Neuronal stem cell (in vitro differentiated cells): ENCODE data around the gene TNFRSF13B.
"Not testable (repeated sequence)": the region's sequence is repeated elsewhere in the genome, so short reads cannot be mapped to it uniquely, and the experiment has no call there.

ENCODE experiments used
- DNase-seq: peaks from one replicate; pipeline ENCODE4 v3.0.0-alpha.2; 2013; ENCODE audit warnings: low spot score
- H2AFZ ChIP-seq: one replicate; pipeline ENCODE4 v1.6.1; 2013; ENCODE audit warnings: mild to moderate bottlenecking, low read length, inconsistent platforms
- H2AK5ac ChIP-seq: 2 replicates; pipeline ENCODE4 v1.6.1; 2013; ENCODE audit warnings: low read depth, mild to moderate bottlenecking, inconsistent platforms, low read length, moderate library complexity, mixed read lengths
- H2BK120ac ChIP-seq: 2 replicates; pipeline ENCODE4 v1.6.1; 2013; ENCODE audit warnings: low read depth, mild to moderate bottlenecking, inconsistent platforms, low read length, moderate library complexity, mixed read lengths
- H2BK12ac ChIP-seq: one replicate; pipeline ENCODE4 v1.6.1; 2013; ENCODE audit warnings: low read length, inconsistent platforms
- H2BK15ac ChIP-seq: 2 replicates; pipeline ENCODE4 v1.6.1; 2013; ENCODE audit warnings: mild to moderate bottlenecking, low read length, inconsistent platforms, mixed read lengths
- H2BK5ac ChIP-seq: one replicate; pipeline ENCODE4 v1.6.1; 2013; ENCODE audit warnings: inconsistent platforms, mild to moderate bottlenecking, low read length, moderate library complexity
- H3K14ac ChIP-seq: one replicate; pipeline ENCODE4 v1.6.1; 2013; ENCODE audit warnings: low read length, inconsistent platforms
- H3K18ac ChIP-seq: 2 replicates; pipeline ENCODE4 v1.6.1; 2013; ENCODE audit warnings: low read length, inconsistent platforms
- H3K23ac ChIP-seq: 2 replicates; pipeline ENCODE4 v1.6.1; 2013; ENCODE audit warnings: low read depth, mild to moderate bottlenecking, mixed read lengths, low read length, inconsistent platforms; ENCODE audit not compliant: poor library complexity
- H3K27ac ChIP-seq: replicated peaks from 3 replicates; pipeline ENCODE4 v1.5.1; 2013; ENCODE audit warnings: low read length, inconsistent platforms
- H3K27me3 ChIP-seq, 3 experiments: 2 replicates each; pipeline ENCODE4 v1.6.1; 2013; ENCODE audit warnings: low read length in 3 of 3, mild to moderate bottlenecking in 2 of 3, inconsistent platforms in 1 of 3, low read depth in 1 of 3, mixed read lengths in 1 of 3, moderate library complexity in 1 of 3; ENCODE audit not compliant: control insufficient read depth in 3 of 3, insufficient read depth in 3 of 3
- H3K36me3 ChIP-seq, 2 donors: replicated peaks in 1 of 2; 2 replicates each; pipeline ENCODE4 v1.6.1; 2013; ENCODE audit warnings: low read length in 2 of 2; ENCODE audit not compliant: control insufficient read depth in 2 of 2, insufficient read depth in 2 of 2
- H3K4ac ChIP-seq: 2 replicates; pipeline ENCODE4 v1.6.1; 2013; ENCODE audit warnings: inconsistent platforms, mild to moderate bottlenecking, low read length, moderate library complexity
- H3K4me1 ChIP-seq, 2 donors: 1 replicate in 1 of 2; 2 replicates in 1 of 2; pipeline ENCODE4 v1.6.1; 2013; ENCODE audit warnings: low read length in 2 of 2, low read depth in 1 of 2; ENCODE audit not compliant: control insufficient read depth in 2 of 2, insufficient read depth in 1 of 2
- H3K4me2 ChIP-seq: one replicate; pipeline ENCODE4 v1.6.1; 2013; ENCODE audit warnings: mild to moderate bottlenecking, low read length, inconsistent platforms; ENCODE audit not compliant: insufficient read depth, poor library complexity, severe bottlenecking
- H3K4me3 ChIP-seq, 2 donors: 2 replicates each; pipeline ENCODE4 v1.5.1; 2013; ENCODE audit warnings: low read length in 2 of 2, mild to moderate bottlenecking in 2 of 2, inconsistent platforms in 1 of 2, moderate library complexity in 1 of 2
- H3K79me1 ChIP-seq: one replicate; pipeline ENCODE4 v1.6.1; 2013; ENCODE audit warnings: low read depth, mild to moderate bottlenecking, inconsistent platforms, low read length, moderate library complexity
- H3K9ac ChIP-seq: one replicate; pipeline ENCODE4 v1.6.1; 2013; ENCODE audit warnings: mild to moderate bottlenecking, low read depth, low read length, inconsistent platforms; ENCODE audit not compliant: poor library complexity
- H3K9me3 ChIP-seq, 2 donors: replicated peaks in 1 of 2; 2 replicates each; pipeline versions ENCODE3 to v1.6.1; 2013; ENCODE audit warnings: low read length in 2 of 2, mild to moderate bottlenecking in 2 of 2, inconsistent platforms in 1 of 2, low read depth in 1 of 2, mixed read lengths in 1 of 2, moderate library complexity in 1 of 2; ENCODE audit not compliant: control insufficient read depth in 2 of 2, insufficient read depth in 1 of 2
- H4K8ac ChIP-seq: one replicate; pipeline ENCODE4 v1.6.1; 2013; ENCODE audit warnings: low read depth, mild to moderate bottlenecking, inconsistent platforms, low read length, moderate library complexity
- H4K91ac ChIP-seq: one replicate; pipeline ENCODE4 v1.6.1; 2013; ENCODE audit warnings: low read length, low read depth, mild to moderate bottlenecking, inconsistent platforms; ENCODE audit not compliant: poor library complexity
- WGBS, 2 donors: extraction: QIAGEN DNeasy Blood & Tissue Kit; methylation state at CpG; one replicate each; pipeline ENCODE4 v1.1.7; 2013; ENCODE audit warnings: missing lambda C conversion rate in 2 of 2, mixed read lengths in 1 of 2; ENCODE audit not compliant: insufficient read length in 2 of 2, insufficient replicate concordance in 1 of 2; ENCODE audit errors: extremely low coverage in 2 of 2; 5-methylcytosine and 5-hydroxymethylcytosine counted together

TNFRSF13B gene

GRCh38 chr17:17002731-17003715, 31.1 kb upstream of the TNFRSF13B start:
- H3K79me1 ChIP-seq, H4K8ac ChIP-seq, H3K4ac ChIP-seq, H3K9ac ChIP-seq, H3K27ac ChIP-seq, H3K9me3 ChIP-seq, H3K27me3 ChIP-seq, H4K91ac ChIP-seq, H2AK5ac ChIP-seq, H2AFZ ChIP-seq, DNase-seq, H2BK120ac ChIP-seq, H3K23ac ChIP-seq, H2BK5ac ChIP-seq, H3K4me3 ChIP-seq, H3K36me3 ChIP-seq, H2BK15ac ChIP-seq, H3K4me2 ChIP-seq, H3K4me1 ChIP-seq, H3K14ac ChIP-seq: not testable (repeated sequence)
- Histone ChIP-seq H3K18ac (peak overlapping the region; percentile 35), H2BK12ac (peak overlapping the region; percentile 84)
- no CpG with 5 or more reads among the region's 20 CpGs for WGBS, 2 donors

- no peaks in the 10 kb centered on the region for H3K79me1 ChIP-seq
- H3K4me1 ChIP-seq, result no peaks in the 10 kb centered on the region
- no peak overlapping the region for H4K8ac ChIP-seq
- no peak overlapping the region for H3K23ac ChIP-seq
- no peak overlapping the region for H4K91ac ChIP-seq
- no peak overlapping the region for H3K4ac ChIP-seq
- H3K4me2 ChIP-seq, result no peak overlapping the region
- peaks cover 0 to 3% (median 0%) of the 10 kb centered on the region in 3 experiments for H3K27me3 ChIP-seq
- no peak overlapping the region for H3K27ac ChIP-seq
- H2BK120ac ChIP-seq, result no peak overlapping the region
- no peak overlapping the region for H3K4me3 ChIP-seq
- H3K9me3 ChIP-seq, result peaks cover 0 to 4% of the 10 kb centered on the region in 2 donors
- H3K9ac ChIP-seq, result no peak overlapping the region
- H3K18ac ChIP-seq, result peak overlapping the region; percentile 48
- H2AFZ ChIP-seq, result peak overlapping the region; percentile 80
- no peak overlapping the region for H2AK5ac ChIP-seq
- no peak overlapping the region for H3K14ac ChIP-seq
- DNase-seq, result peak; percentile 68
- H2BK12ac ChIP-seq, result no peak overlapping the region
- no peak overlapping the region for H2BK5ac ChIP-seq
- WGBS, 2 donors, result no CpG with 5 or more reads among the region's 22 CpGs
- no peak overlapping the region for H2BK15ac ChIP-seq
- H3K36me3 ChIP-seq, result no peaks in the 10 kb centered on the region
Measured at GRCh38 chr17:17001874-17002520, 30.1 kb upstream of the TNFRSF13B start.

GRCh38 chr17:17001076-17001777, 29.3 kb upstream of the TNFRSF13B start:
- Histone ChIP-seq H3K27ac (no peak overlapping the region), H3K27me3 (peaks cover 0 to 3% (median 0%) of the 10 kb centered on the region in 3 experiments), H4K8ac (no peak overlapping the region), H3K14ac (no peak overlapping the region), H3K4me2 (no peak overlapping the region), H2AFZ (peak overlapping the region; percentile 80), H3K79me1 (no peaks in the 10 kb centered on the region), H2BK5ac (no peak overlapping the region), H3K4me3 (no peak overlapping the region), H3K9ac (no peak overlapping the region), H3K9me3 (peaks cover 0 to 4% of the 10 kb centered on the region in 2 donors), H2BK12ac (peak overlapping the region; percentile 73), H2AK5ac (no peak overlapping the region), H3K36me3 (no peaks in the 10 kb centered on the region), H3K23ac (no peak overlapping the region), H2BK15ac (no peak overlapping the region), H3K4me1 (no peaks in the 10 kb centered on the region), H3K4ac (no peak overlapping the region), H2BK120ac (no peak overlapping the region), H3K18ac (no peak overlapping the region), H4K91ac (no peak overlapping the region)
- DNase-seq, result no peak
- no CpG with 5 or more reads among the region's 9 CpGs for WGBS, 2 donors
